ENCODE measurements around the gene TIMM10.
A peak's percentile ranks its signal among the peaks of the same experiment; 100 is the strongest.

GRCh38 chr11:57527056-57527631 lies 3.4 kb downstream of the TIMM10 start:
- TF ChIP-seq CTCF (IDR thresholded peaks at IDR 0.05), result peak; percentile 94
- TF ChIP-seq ZFX (IDR thresholded peaks at IDR 0.05; ENCODE audit: borderline replicate concordance), result no peak

Data from 22Rv1 (cell line).